CMK (cell line): ENCODE data around the gene CNTROB.

ENCODE experiments used
- DNase-seq: peaks from one replicate; pipeline ENCODE4 v3.0.0-alpha.2; 2010; ENCODE audit warnings: low read depth

The CNTROB gene, protein sequence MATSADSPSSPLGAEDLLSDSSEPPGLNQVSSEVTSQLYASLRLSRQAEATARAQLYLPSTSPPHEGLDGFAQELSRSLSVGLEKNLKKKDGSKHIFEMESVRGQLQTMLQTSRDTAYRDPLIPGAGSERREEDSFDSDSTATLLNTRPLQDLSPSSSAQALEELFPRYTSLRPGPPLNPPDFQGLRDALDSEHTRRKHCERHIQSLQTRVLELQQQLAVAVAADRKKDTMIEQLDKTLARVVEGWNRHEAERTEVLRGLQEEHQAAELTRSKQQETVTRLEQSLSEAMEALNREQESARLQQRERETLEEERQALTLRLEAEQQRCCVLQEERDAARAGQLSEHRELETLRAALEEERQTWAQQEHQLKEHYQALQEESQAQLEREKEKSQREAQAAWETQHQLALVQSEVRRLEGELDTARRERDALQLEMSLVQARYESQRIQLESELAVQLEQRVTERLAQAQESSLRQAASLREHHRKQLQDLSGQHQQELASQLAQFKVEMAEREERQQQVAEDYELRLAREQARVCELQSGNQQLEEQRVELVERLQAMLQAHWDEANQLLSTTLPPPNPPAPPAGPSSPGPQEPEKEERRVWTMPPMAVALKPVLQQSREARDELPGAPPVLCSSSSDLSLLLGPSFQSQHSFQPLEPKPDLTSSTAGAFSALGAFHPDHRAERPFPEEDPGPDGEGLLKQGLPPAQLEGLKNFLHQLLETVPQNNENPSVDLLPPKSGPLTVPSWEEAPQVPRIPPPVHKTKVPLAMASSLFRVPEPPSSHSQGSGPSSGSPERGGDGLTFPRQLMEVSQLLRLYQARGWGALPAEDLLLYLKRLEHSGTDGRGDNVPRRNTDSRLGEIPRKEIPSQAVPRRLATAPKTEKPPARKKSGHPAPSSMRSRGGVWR

DNA sequence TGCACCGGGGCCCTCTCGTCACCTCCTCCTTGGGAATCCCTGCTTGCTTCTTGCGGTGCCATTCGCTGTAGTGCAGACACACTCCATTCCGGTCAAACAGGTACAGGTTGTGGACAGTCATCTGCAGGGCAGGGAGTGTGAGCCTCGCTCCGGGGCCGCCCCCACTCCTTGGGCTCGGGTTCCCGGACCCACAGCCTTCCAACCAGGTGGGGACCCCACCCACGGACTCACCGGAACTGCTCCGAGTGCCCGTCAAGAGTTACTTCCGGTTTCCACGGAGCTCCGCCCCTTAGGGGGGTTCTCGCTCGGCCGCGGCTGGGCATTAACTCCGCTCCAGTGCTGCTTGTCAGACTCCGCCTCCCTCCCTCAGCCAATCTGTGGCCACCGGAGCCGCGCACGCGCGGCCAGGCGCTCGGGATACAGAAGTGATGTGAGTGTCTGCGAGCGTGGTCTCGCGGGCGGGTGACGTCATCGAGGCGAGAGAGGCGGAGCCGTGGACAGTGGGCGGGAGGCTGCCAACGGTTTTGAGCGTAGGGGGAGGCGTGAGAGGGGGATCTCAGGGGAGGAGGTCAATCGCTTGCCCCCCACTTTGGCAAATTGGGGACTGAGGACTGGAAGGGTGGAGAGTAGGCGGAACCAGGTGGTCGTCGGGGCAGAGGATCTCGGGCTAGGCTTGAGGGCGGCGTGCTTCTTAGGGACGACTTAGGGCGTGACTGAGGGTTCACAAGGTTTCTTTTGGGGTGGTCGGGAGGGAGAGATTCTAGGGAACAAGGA, at the start of gene CNTROB, which contains the start of gene TRAPPC1:
CNTROB (plus strand) TSS at position 498 of the 774 bp plus-strand sequence. CDS start 874 bp downstream, outside the sequence.
TRAPPC1 (minus strand) TSS at position 238 of the 774 bp plus-strand sequence; CDS start at position 121, 117 bp downstream.
- peak; percentile 90 for DNase-seq

DNA sequence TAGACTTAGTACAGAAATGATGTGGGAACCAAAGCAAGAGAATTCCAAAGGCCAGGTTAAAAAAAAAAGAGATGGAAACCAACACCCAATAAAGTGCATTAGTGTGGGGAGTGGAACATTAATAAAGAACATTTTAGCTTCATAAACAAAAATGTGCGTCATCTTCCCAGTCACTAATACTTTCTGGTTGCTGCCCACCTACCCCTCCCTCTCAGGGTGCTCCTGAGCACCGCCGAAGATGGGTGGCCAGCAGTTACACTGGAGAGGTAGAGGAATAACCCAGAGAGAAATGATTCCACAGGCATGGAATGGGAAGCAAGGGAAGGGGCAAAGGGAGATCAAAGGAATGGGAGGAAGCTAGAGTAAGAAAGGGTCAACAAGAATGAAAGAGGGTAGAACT, 49.4 kb upstream of the CNTROB start:
- no peak for DNase-seq

DNA sequence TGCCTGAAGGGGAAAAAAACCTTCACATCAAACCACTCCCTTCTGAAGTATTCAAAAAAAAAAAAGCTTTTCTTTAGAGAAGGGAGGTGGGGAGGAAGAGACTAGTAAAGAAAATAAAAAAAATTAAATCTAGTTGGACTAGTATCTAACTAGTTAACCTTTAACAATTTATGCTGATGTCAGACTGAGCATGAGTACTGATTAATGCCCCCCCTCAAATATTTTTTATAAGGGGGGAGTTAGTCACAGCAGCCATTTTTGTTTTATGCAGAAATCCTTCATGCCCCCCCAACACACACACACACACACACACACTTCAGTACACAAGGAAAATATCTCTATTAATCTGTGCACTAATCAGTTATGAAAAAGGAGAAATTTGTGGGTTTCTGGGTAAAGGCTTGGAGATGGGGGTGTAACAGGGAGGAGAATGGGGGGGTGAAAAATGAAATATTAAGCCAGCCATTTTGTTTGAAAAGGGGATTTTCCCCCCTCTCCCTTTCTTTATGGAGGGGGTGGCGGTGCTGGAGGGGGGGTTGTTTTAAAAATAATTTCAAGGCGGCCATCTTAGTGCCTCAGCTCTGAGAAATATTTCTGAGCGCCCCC, 48.1 kb upstream of the CNTROB start:
- DNase-seq, result no peak

DNA sequence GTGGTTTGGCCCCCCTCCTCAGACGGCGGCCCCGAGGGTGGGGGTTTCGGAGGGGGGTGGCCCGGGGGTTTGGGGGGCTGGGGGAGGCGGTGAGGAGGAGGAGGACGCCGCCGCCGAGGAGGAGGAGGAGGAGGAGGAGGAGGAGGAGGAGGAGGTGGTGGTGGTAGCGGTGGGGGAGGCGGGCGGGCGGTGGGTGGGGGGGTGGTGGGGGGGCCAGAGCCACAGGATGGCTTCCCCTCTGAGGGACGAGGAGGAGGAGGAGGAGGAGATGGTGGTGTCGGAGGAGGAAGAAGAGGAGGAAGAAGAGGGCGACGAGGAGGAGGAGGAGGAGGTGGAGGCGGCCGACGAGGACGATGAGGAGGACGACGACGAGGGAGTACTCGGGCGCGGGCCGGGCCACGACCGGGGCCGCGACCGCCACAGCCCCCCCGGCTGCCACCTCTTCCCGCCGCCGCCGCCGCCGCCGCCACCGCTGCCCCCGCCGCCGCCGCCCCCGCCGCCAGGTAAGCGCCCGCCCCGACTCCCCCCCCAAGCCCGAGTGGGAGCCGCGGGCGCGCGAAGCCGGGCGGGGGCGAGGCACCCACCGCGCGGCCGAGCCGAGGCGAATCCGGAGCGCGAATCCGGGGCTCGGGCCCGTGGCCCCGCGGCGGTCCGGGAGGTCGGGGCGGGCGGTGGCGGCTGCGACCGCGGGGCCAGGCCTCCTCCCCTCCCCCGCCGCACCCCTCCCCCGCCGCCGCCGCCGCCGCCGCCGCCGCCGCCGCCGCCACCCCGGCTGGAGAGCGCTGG, 47.2 kb upstream of the CNTROB start:
- no peak for DNase-seq

DNA sequence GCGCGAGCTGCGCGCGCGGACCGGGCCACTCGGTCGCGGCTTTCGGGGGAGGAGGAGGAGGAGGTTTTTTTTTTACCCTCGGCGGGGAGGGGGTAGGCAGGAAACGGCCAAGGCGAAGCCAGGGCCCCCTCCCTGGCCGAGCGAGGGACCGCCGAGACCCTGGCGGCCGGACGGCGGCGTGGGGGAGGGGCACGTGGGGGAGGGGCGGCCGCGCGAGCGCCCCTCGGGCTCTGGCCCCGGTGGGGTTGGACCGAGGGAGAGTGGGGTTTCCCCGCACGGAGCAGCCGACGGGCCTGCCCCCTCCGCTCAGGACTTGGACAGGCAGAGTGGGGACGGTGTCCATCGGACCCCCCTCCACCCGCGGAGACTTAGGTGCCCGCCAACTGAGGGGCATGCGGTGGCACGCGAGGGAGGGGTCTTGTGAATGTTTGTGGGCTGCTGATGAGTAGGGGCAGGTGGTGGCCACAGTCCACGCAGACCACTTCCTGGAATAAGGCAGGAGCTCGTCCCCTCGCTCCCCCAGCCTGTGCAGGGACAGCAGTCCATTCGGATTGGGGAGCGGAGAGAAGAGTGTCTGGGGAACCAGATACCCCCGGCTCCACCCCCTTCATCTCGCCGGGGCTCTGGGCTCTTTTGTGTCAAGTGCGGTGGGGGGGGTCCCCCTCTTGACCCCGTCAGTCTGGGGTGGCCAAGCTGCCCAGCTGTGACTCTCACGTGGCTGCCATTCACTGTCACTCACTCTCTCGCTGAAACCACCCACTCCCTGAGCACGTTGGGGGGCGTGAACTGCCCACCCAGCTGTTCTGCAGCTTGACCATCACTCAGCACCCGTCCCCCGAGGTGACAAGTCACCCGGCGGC, 46.4 kb upstream of the CNTROB start:
- peak; percentile 65 for DNase-seq

DNA sequence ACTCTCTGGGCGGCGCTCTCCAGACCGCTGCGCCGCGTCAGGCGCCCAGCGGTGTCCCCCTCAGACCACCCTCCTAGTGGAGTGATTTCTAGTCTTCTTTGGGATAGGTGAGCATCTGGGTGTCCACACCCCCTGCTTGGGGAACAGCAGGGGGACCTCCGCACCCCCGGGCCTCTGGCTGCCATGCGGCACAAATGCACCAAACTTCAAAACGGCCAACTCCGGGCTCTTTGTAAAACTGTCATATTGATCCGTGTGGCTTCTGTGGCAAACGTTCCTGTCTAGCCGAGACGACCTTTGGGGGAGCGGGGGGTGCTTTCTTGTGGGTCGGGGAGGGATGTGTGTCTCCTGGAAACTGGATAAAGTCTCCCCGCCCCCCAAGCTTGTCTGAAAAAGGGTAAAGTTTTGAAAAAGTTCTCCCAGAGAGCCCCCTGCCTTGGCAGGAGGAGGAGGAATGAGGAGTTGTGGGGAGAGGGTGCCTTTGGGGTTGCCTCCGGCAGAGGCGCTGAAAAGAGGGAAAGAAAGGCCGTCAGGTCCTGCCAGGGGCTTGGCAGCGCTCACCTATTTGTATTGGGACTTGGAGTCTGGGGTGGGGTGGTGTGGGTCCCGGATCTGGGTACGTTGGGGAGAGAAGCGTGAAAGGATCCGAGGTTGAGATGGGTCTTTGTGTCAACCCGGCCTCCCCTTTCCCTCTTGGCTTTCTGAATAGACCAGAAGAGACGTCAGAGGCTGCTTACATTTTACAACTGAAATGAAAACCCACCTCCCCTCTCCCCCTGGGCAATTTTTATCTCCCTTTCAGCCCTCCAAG, 45.6 kb upstream of the CNTROB start:
- DNase-seq, result no peak

DNA sequence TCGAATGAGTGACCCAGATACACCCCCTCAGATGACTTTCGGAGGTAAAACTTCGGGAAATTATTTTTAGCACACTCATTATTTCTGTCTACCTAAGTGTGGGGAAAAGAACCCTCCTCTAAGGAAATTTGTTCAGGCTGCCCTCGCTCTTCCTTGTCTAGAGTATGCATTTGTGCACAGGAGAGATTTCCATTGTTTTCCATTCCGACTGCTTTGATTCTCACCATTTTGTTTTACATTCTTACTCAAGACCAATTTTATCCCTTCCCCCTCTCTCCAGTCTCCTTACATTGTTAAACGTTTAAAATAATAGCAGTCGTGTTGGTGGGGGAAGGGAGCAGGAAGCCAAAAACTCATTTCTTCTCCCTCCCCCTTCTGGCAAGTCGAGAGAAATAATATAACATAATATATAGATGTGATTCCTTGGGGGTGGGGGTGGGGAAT, 44.9 kb upstream of the CNTROB start:
- DNase-seq, result no peak

DNA sequence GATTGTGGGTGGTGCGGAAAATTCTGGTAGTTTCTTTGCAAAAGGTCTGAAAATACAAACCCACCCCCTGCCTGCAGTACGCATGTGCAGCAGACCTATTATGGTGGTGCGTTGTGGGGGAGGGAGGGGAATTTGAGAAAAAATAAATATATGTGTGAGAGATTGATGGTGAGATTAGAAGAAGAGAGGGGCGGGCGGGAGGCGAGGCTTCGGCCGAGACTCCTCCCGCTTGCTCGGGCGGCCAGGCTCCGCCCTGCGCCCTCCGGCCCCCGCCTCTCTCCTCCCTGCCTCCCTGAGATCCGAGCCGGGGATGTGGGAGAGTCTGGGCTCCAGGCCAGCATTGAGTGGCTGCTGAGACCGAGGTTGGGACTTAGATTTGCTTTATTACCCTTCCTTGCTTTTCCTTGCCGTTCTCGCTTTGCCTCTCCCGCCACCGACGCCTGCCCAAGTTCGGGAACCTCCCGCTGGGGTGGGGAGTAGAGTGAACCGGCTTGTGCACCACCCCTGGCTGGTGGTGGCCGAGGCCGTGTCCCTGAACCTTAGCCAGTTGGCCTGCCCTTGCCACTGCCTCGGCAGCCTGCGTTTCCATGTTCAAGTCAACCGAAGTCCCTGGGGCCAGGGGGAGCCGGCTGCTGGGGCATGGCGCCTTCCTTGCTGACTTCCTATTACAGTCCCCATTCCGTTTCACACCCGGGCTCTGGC, 44.4 kb upstream of the CNTROB start:
- DNase-seq, result peak; percentile 68

DNA sequence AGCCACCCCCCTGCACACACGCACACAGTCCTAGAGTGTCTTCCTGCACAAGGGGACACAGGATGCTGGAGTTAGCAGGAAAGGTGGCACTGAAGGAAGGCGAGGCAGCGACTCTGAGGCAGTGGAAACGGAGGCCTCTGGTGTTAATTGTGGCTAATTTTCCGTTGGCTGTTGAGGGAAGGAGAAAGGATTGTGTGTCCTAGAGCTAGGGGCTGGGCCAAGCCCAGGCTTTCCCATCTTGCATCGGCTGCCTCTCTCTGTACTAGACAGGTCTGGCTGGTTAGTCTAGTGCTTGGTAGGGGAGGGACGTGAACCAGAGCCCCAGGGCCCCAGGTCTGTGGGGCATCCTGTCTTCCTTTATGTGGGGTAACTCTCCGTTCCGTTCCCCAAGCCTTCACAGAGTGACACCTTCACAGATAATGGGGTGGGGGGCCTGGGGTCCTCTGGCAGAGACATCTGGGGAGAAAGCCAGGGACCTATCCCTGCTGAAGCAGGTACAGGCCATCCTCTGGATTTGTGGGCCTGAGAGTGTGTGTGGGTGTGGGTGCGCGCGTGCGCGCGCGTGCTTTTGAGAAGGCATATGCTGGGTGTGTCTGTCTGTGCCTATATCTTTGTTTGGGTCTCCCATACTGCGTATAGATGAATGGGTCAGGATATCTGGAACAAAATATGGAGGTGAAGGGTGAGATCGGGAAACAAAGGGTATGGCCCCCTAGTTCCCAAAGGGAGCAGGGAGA, 43.7 kb upstream of the CNTROB start, which contains the start of gene CHD3:
CHD3 (plus strand) TSS at position 606 of the 737 bp plus-strand sequence. CDS start 212 bp downstream, outside the sequence.
- DNase-seq, result no peak

DNA sequence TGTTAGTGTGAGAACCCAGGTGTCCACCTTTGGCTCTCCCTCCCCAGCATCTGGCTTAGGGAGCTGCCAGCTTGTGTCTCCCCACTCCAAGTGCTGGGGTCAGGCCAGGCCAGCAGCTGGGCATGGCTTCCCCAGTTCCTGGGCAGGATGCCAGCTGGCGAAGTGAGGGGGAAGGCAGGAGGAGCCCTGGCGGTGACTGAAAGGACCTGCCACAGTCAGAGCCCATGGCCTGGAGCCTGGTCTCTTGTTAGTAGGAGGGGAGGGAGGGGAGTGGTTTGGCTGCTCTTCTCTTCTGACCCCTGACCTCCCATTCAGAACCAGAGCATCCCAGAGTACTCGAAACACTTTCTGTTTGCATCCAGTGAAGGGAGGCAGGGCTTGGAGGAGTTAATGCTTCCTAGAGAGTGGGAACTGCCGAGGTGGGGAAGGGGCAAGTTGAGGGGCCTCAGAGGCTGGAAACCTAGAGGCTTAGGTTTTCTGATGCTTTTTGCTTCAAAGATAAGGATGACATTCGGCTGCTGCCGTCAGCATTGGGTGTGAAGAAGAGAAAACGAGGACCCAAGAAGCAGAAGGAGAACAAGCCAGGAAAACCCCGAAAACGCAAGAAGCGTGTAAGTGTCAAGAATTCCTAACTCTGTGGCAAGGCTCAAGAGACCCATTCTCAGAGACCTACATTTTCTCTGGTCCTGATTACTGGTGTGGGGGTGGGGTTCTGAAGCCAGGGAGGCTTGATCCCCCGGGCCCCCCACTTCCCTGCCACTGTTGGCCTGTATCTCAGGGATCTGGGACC, 42.6 kb upstream of the CNTROB start:
- no peak for DNase-seq

DNA sequence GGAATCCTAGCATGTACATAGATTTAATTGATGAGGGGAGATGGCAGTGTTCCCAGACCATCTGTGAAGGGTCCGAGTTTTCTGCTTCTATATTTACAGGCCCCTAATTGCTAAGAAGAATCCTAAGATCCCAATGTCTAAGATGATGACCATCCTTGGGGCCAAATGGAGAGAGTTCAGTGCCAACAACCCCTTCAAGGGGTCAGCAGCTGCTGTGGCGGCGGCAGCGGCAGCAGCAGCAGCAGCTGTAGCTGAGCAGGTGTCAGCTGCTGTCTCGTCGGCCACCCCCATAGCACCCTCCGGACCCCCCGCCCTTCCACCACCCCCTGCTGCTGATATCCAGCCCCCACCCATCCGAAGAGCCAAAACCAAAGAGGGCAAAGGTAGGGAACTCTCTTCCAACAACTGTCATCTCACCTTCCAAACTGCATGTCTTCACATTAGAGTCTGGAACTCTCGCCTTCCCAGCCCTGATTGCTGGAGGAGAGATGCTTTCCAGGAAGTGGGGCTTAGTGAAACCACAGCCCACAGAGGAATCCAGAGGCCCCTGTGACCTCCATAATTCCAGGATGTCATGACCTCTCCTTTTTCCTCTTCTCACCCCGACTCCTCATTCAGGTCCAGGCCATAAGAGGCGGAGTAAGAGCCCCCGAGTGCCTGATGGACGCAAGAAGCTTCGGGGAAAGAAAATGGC, 38.7 kb upstream of the CNTROB start:
- no peak for DNase-seq

DNA sequence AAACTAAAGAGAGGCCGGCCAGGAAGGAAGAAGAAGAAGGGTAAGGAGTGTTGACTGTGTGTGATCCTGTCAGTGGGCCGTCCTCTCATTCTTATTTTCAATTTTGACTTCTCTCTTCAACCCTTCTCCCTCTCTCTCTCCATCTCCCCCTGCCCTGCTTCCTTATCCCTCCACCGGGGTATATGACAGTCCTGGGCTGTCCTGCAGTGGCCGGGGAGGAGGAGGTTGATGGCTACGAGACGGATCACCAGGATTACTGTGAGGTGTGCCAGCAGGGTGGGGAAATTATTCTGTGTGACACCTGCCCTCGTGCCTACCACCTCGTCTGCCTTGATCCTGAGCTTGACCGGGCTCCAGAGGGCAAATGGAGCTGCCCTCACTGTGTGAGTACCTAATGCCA, 37.8 kb upstream of the CNTROB start:
- DNase-seq, result no peak

DNA sequence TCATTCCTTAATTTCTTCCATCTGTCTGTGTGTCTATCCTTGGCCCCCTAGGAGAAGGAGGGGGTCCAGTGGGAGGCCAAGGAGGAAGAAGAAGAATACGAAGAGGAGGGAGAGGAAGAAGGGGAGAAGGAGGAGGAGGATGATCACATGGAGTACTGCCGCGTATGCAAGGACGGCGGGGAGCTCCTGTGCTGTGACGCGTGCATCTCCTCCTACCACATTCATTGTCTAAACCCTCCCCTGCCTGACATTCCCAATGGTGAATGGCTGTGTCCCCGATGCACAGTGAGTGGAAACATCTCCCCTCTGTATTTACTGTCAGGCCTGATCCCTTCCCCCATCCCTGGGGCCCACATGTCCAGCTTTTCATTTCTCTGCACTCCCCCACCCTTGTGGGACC, 37.1 kb upstream of the CNTROB start:
- no peak for DNase-seq

DNA sequence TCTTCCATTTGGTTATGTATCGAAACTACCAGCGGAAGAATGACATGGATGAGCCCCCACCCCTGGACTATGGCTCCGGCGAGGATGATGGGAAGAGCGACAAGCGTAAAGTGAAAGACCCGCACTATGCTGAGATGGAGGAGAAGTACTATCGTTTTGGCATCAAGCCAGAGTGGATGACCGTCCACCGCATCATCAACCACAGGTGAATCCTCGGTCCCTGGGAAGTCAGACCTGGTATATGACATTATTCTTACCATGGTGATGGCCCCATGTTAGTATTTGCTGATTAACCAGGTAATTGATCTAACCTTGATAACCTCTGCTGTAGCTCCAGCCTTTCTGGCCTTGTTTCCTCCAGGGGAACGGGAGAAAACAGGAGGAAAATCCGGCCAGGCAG, 34.9 kb upstream of the CNTROB start:
- DNase-seq, result no peak

DNA sequence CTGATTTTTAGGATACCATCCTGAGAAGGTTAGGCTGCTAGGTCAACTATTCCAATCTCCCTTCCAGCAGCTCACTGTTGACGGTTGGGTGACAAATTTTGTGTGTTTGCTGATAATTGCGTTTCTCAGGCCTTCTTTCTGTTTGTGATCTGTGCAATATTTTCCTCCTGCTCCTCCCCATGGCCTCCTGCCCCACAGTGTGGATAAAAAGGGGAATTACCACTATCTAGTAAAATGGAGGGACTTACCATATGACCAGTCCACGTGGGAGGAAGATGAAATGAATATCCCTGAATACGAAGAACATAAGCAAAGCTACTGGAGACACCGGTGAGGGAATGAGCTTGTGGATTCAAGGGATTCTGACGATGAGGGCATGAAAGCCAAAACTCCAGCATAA, 34.2 kb upstream of the CNTROB start:
- no peak for DNase-seq
